HG03457 (cell line): ENCODE data around the gene RASSF8.

Experiments used
- ATAC-seq: cut with Tn5 transposase; IDR thresholded peaks from one replicate; pipeline ENCODE4 v1.9.1; 2021; ENCODE audit warnings: moderate number of reproducible peaks; ENCODE audit not compliant: unreplicated experiment

Gene RASSF8

DNA sequence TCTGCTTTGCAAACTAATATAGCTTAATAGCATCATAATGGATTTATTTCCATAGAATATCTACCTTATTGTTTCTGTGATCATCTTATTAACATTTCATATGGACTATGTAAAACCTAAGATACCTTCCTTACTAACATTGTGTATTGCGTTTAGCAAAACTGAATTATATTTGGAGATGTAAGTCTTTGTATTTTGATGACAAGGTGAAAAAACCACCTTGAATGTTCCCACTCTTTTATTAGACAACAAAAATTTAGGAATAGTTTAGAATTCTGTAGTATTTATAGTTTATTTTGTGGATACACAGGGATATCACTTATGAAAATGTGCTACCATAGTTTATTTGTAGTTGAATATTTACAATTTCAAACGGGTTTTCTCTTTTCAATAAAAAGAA, 32.0 kb downstream of the RASSF8 start:
- no peak for ATAC-seq

- ATAC-seq = no peak
These were observed 33.7 kb downstream of the RASSF8 start for GRCh38 chr12:25992026-25992782.

DNA sequence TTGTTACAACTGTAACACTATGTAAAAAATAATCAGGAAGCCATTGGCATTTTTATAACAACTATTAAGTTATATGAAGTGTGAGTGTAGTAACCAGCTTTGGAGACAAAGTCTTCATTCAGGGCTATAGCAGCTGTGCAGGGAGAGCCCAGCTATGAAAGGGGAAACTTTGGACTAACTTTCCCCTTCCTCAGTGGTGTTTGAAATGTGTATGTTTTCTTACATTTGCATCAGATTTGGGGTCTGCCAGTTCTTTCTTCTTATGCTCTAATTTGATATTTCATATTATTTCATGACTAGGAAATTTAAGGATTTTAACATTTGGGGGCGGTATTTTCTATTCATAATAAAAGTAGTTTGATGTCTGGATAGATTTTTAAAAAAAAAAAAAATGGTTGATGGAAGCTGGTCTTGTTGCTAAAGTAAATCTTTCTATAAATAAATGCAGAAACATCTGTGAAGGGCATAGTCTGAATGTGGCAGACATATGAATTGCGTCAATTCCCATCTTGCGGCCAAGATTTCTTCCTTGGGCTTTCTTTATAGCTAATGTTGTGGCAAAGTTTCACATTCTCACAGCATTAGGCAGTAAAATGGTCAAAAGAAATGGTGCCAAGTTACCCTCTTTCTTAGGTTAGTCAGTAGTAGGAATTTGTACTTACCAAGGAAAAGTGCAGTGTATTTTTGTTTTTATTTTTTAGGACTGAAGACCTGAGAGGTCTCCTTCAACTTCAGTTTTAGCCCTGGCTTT, 35.6 kb downstream of the RASSF8 start:
- no peak for ATAC-seq

DNA sequence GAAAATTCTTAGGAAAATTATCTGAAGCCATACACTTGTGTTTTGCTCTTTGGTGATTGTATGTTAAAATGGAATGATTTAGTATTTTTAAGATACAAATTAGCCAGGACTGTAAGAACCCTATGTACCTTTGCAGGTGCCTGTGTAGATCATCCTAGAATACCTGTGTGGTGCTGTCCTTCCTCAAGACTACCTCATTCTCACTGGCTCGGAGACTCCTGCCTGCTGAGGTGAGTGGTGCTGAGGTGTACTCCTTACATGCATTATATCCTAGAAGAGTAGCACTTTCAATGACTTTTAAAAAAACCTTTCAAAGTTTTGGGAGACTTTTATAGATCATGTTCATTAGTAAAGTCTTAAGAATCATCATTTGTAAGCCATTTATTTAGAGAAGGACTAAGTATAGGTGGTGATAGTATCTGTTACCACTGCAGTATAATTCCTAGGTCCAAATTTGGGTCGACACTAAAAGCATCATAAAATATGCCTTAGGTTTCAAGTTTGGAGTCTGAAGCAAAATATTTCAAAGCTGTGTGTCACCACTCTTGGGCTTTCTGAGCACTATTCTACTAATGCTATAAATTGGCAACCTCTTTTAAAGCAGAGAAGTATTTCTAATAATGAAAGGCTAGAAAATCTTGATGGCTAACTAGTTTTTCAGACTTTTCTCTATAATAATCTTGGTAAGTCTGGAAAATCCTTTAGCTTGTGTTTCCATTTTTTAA, 36.6 kb downstream of the RASSF8 start:
- ATAC-seq = no peak

- no peak for ATAC-seq
These were observed 37.4 kb downstream of the RASSF8 start for GRCh38 chr12:25995906-25996305.

DNA sequence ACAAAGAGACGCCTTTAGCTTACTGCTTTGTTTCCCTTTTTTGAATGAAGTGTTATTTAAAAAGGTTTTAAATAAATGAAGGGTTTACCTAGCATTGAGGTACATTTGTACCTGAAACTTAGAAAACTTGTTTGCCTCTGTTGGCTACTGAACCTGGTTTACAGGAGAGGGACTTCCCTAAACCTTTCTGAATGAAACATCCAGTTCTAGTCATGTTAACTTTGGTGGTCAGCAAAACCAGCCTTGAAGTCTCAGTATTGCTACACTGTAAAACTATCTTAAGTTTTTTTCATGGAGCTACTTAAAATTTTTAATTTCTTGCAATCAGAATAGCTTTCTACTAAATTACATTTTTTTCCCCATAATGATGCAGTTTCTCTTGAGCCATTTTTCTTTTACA, 38.2 kb downstream of the RASSF8 start:
- no peak for ATAC-seq

GRCh38 chr12:25997201-25997963, 38.9 kb downstream of the RASSF8 start:
- no peak for ATAC-seq

GRCh38 chr12:26000898-26001297, 42.4 kb downstream of the RASSF8 start:
- ATAC-seq = no peak

GRCh38 chr12:26001530-26001929, 43.0 kb downstream of the RASSF8 start:
- no peak for ATAC-seq

DNA sequence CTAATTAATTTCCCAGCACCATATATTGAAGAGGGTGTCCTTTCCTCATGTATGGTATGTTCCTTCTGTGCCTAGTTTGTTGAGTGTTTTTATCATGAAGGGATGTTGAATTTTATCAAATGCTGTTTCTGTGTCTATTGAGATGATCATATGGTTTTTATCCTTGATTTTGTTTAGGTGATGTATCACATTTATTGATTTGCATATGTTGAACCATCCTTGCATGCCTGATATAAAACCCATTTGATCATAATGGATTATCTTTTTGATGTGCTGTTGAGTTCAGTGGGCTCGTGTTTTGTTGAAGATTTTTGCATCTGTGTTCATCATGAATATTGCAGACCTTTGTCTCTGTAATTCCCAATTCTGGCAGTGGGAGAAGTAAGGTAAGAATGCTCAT, 44.6 kb downstream of the RASSF8 start:
- ATAC-seq = no peak

DNA sequence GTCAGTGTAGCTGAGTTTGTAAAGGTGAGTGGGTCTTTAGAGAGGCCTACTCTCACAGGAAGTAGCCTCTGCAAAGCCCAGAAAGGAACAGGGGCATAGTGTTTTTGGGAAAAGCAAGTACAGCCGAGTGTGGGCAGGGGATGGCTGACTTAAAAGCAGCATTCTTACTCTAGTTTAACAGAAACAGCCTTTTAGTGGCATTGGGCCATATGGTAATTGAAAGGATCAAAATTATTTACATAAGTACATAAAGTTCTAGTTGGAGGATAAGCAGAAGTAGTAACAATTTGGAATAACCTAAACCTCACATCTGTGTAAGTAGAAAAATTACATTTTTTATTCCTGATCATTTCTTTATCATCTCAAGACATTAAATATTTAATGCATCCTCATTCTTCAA, 49.1 kb downstream of the RASSF8 start:
- ATAC-seq = no peak

- ATAC-seq = no peak
These were observed 51.1 kb downstream of the RASSF8 start for GRCh38 chr12:26009593-26009992.

- ATAC-seq = no peak
These were observed 51.9 kb downstream of the RASSF8 start for GRCh38 chr12:26010293-26010821.

DNA sequence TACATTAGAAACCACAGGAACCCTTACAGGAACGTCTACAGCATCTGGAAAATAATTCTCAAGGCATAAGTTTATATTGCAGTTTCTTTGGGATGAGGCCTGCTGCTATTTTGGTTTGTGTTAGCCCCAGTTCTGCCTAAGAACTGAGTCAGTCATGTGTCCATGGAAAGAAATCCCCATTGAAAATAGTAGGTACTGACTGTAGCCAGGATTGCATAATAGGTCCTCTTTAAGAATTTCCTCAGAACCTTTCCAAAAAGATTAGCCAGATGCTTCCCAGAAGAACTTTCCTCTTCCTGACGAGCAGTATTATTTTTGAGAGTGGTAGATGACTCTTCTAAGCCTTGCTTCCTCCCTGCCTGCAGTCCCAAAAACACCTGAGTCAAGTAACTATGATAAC, 52.6 kb downstream of the RASSF8 start:
- ATAC-seq = no peak

GRCh38 chr12:26014085-26014484, 55.6 kb downstream of the RASSF8 start:
- ATAC-seq = no peak

DNA sequence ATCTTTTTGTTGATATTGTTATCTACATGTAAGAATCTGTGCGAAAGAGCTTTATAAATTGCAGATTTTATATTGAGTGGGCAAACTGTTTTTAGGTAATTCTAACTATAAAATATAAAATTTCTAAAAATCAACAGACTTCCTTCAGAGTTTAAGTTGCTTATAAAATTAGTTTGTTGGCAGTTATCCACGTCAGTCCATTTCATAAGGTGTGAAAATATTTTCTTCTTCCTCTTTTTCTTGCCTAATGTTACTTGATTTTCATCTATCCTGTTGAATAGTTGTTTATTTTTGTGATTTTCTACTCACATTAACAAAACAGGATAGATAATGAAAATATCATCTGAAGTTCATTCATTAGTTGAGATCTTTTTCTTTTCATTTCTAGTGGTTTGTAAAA, 58.0 kb downstream of the RASSF8 start:
- no peak for ATAC-seq

DNA sequence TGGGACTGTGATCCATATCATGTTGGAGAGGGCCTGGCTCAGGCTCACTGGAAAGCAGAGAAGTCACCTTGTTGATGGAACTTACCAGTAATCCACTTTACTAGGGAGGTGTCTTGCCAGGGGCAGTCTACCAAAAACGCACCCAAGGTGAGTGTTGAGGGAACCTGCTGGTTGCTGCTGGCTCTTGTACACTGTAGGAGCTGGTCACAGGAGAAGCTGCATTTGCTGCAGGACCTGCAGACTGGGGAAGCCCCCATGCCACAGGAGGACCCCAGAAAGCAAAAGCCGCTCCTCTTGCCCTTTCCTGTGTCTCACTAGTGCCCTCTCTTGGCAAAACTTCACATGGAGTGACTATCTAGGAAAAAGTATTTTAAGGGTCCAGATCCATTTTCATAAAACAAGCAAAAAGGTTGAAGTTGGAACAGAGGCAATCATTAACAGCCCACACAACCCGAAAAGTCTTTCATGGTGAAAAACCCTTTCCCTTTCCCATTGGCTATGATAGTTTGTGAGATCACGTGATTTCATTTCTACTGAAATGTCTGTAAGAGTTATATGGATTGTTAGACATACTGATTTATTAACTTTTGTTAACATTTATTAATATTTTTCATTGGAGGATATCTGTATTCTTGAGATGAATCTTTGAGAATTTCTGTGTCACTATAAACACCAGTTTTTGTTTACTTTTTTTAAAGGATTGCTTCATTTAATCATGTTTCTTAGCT, 59.2 kb downstream of the RASSF8 start:
- ATAC-seq = no peak

GRCh38 chr12:26018926-26019325, 60.4 kb downstream of the RASSF8 start:
- ATAC-seq = no peak

DNA sequence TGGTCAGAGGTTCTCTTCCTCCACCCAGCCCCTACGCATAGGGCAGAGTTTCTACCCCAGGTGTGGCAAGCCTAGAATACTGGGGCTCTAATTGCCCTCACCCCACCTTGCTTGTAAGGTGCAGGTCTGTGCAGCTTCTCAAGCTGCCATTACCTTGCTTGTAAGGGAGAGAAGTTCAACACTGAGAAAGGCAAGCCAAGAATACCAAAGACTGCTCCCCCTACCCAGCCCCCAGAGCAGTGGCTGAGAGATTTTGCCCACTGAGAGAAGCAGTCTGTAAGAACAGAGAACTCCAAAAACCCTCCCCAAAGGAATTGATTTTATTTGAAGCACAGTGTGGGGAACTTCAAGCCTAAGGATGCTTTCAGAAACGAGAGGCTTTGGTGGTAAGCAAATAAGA, 63.1 kb downstream of the RASSF8 start:
- ATAC-seq = no peak

DNA sequence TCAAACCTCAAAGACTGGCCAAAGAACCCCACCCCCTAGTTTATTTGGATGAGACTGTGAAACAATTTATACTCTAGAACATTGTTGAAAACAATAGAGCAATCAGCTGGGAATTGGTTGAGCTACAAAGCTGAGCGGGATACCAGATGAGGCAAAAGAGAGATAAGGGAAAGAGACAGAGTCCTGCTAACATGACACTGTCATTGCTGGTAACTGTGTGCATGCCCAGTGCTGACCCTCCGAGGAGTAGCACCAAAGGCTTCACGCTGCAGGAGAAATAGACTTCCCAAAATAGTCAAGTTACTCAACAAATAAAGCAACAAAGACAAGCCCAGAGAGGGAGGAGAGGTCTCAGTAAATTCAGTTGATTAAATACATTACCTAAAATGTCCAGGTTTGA, 63.6 kb downstream of the RASSF8 start:
- no peak for ATAC-seq
